Choroid plexus epithelial cell (primary cell): ENCODE results near the gene ACSS3.
A peak's percentile ranks its signal among the peaks of the same experiment; 100 is the strongest.

Experiments
- DNase-seq: peaks from one replicate; pipeline ENCODE4 v3.0.0-alpha.2; 2010; ENCODE audit warnings: low read depth
- H3K4me3 ChIP-seq: 2 replicates; pipeline ENCODE4 v1.5.1; 2011; ENCODE audit warnings: low read depth, mild to moderate bottlenecking, control low read depth, low read length, moderate library complexity
- TF ChIP-seq, protein P1 (sequence below): conservative IDR thresholded peaks from 2 replicates; pipeline ENCODE4 v1.5.1; 2011; ENCODE audit warnings: low read depth, mild to moderate bottlenecking, control low read depth, inconsistent platforms, low read length, moderate library complexity

ACSS3 gene

DNA sequence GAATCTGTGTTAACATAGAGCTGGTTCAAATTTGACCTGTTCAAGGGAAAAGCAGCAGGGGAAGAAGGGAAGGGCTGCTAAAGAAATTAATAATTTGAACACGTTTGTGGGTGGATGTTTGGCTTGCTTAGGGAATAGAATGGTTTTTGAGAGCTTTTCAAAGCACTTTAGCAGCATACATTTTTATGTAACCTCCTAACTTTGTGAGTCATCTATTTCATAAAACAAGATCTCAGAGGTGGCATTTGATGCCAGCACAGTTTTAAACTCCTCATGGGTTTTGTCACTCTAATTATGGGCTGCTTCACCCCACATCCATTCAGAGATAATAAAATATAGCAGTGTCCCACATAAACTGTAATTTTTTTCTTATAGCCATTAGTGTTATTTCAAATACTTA lies 143.8 kb downstream of the ACSS3 start:
- peak; percentile 5 for DNase-seq
- TF ChIP-seq, protein P1, sequence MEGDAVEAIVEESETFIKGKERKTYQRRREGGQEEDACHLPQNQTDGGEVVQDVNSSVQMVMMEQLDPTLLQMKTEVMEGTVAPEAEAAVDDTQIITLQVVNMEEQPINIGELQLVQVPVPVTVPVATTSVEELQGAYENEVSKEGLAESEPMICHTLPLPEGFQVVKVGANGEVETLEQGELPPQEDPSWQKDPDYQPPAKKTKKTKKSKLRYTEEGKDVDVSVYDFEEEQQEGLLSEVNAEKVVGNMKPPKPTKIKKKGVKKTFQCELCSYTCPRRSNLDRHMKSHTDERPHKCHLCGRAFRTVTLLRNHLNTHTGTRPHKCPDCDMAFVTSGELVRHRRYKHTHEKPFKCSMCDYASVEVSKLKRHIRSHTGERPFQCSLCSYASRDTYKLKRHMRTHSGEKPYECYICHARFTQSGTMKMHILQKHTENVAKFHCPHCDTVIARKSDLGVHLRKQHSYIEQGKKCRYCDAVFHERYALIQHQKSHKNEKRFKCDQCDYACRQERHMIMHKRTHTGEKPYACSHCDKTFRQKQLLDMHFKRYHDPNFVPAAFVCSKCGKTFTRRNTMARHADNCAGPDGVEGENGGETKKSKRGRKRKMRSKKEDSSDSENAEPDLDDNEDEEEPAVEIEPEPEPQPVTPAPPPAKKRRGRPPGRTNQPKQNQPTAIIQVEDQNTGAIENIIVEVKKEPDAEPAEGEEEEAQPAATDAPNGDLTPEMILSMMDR, result no peak
- H3K4me3 ChIP-seq, result no peak overlapping the region

DNA sequence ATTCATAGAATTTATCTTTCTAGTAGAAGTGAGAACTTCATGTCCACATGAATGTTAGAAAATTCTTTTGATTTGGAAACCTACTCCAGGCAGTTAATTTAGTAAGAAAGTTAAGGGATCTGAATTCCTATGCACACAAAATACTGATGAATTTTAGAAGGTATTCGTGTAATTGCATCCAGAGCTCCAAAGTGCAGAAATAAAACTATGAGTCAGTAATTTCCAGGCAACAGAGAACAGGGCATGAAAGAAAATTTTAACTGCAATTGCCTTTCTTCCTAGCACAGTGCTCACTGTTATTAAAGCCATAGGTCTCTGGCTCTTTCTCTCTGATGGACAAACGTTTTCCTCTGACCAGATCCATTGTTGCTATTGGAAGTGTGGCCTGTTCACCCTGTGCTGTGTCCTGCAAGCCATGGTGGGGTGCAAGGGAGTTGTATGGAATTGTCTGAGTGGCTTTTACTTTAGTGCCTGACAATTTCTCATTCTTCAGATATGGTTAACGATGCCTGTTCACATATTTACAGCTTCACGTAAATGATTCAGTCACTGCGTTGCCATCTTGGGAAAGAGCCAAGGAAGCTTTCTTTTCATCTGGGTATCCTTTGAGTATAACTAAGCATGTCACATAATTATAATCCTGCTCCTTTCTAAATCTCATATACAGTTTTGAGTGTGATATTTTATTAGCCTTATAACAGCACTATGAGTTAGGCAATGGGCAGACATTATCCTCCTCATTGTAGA lies 145.1 kb downstream of the ACSS3 start:
- TF ChIP-seq, protein P1, result no peak
- H3K4me3 ChIP-seq, result no peak overlapping the region
- no peak for DNase-seq

DNA sequence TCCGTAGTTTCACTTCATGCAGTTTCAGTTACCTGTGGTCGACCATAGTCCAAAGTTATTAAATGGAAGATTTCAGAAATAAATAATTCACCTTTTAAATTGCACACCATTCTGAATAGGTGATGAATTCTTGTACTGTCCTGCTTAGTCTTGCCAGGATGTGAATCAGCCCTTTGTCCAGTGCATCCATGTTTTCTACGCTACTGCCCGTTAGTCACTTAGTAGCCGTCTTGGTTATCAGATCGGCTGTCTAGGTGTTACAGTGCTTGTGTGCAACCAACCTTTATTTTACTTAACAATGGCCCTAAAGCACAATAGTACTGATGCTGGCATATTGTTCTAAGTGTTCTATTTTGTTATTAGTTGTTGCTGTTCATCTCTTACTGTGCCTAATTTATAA lies 146.7 kb downstream of the ACSS3 start:
- TF ChIP-seq, protein P1, result no peak
- no peak for DNase-seq
- no peak overlapping the region for H3K4me3 ChIP-seq

DNA sequence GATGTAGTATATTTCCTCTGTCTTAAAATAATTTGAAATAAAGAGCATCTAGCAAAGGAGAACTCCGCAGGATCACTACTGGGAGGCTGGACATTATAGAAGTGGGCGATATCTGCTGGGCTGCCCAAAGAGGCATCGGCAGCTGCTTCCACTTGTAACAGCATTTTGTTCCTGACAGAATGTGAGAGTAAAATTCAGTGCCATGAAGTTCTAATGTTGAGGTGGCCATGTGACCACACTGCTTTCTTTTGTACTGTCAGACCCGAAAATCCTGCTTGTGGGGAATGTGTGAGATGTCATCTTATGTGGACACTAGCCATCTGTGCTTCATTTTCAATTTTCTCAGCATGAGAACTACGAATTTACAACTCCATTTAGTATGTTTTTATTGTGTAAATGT lies 151.9 kb downstream of the ACSS3 start:
- H3K4me3 ChIP-seq, result no peak overlapping the region
- TF ChIP-seq, protein P1, result no peak
- no peak for DNase-seq

DNA sequence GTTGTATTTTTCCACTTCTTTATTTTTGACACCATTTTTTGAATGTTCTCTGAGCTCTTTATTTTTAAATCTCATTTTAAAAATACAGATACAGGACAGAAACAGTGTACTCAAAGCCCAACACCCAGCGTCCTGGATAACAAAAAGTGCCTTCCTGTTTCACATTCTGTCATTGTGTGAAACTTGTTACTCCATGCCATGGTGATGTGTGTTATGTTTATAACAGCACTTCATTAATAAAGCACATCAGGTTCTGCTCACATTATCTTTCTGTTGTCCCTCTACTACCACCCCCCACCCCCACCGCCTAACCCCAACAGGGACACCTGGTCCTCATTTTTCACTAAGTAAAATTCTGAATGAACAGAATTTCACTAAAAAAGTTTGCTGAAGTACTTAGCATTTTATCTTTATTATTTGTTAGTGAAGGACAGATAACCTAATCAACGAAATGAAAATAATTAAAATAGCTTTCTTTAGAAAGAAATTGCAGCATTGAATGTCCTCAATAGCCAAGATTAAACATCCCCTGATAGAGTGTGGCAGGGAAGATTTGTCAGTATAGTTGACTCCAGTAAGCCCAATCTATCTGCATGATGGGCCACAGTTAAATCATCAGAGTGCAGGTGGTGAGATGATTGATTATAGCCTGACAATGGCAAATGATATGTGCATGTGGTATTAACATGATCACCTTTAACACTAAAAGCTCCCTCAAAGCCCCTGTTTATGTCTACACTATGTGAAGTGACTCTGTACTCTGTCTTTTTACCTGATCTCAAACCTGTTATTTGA lies 153.9 kb downstream of the ACSS3 start:
- no peak for DNase-seq
- TF ChIP-seq, protein P1, result no peak
- no peak overlapping the region for H3K4me3 ChIP-seq

DNA sequence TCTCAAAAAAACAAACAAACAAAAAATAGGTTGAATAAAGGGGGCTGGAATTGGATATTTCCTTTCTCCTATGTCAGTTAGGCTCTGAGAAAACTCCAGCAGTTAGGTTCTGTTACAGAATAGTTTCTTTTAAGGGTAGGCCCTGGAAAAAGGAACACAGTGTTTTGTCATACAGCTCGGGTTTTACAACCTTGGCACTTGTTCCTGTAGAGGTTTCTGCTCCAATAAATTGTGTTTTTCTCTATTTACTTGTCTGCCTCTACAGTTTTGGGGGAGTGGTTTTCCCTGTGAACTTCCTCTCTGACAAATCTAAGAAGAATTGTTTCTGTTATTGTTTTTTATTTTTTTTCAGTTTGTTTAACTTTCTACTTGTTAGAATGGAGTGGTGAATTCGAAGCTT lies 167.6 kb downstream of the ACSS3 start:
- H3K4me3 ChIP-seq, result no peak overlapping the region
- TF ChIP-seq, protein P1, result no peak
- no peak for DNase-seq
